ENCODE data around the gene MYO1B. TPM values are rescaled to one million over a fixed set of nuclear protein-coding genes. Genes with fewer than 3 reads are reported as not detected.

Gene MYO1B
- total and polyA plus RNA-seq, 2 of the 8 experiments (the other 6 are each of a cell fraction or from before 2014, with no cell fraction given), result 15.5 to 61.2 TPM

DNA sequence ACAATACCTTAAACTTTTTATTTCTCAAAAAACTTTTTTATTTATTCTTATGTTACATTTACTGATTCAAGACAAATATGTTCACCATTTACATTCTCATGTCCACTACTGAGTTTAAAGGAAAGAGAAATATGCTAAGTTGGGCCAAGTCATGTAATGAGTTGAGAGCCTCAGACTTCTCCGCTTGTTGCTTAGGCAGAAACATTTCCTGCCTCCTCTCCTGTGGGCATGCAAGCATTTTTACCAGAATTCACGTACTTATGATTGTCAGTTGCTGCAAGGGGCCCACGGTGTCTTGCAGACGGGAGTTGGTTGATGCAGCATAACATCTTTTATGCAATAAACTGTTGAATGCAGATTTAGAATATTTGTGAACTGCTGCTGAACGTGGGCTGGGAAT, 51.8 kb downstream of the MYO1B start:
- Histone ChIP-seq H4K8ac (ENCODE audit: extremely low read depth, insufficient read depth, low read length) (no peak overlapping the region), H3K56ac (replicated peaks; ENCODE audit: insufficient read length, low read depth, low read length) (no peak overlapping the region), H3K79me1 (ENCODE audit: low read depth, low read length) (no peaks in the 10 kb centered on the region), H3K9me3 (ENCODE audit: insufficient read depth in 2 of 2, low read depth in 1 of 2, low read length in 1 of 2) (no peaks in the 10 kb centered on the region), H2BK12ac (ENCODE audit: low read depth, low read length) (no peak overlapping the region), H2AK5ac (ENCODE audit: low read depth, low read length) (no peak overlapping the region), H4K91ac (replicated peaks; ENCODE audit: insufficient read length, low read length) (no peak overlapping the region), H3K27ac (ENCODE audit: low read depth, low read length) (no peak overlapping the region), H3K18ac (ENCODE audit: extremely low read depth, low read length) (no peak overlapping the region), H2BK120ac (replicated peaks; ENCODE audit: low read depth, low read length) (no peak overlapping the region), H2BK5ac (ENCODE audit: low read depth, low read length) (no peak overlapping the region), H4K5ac (ENCODE audit: insufficient read length, low read depth, low read length) (no peak overlapping the region), H3K9ac (replicated peaks in 1 of 4; ENCODE audit: extremely low read depth in 1 of 4, low read depth in 3 of 4, low read length in 3 of 4) (no peak overlapping the region), H2BK15ac (ENCODE audit: low read length) (no peak overlapping the region), H2AFZ (ENCODE audit: low read length) (no peak overlapping the region), H3K23me2 (ENCODE audit: low read depth, low read length) (no peaks in the 10 kb centered on the region), H2BK20ac (ENCODE audit: low read length) (no peak overlapping the region), H3K4me1 (replicated peaks in 1 of 4; ENCODE audit: control insufficient read depth in 3 of 4, insufficient read depth in 4 of 4, low read length in 3 of 4) (no peaks in the 10 kb centered on the region), H3K4me2 (ENCODE audit: insufficient read depth in 1 of 2, low read depth in 2 of 2, low read length in 2 of 2) (no peak overlapping the region), H3K36me3 (ENCODE audit: control insufficient read depth in 2 of 4, insufficient read depth in 4 of 4, low read length in 3 of 4) (peaks cover 0 to 3% (median 0%) of the 10 kb centered on the region in 4 experiments; a peak in 1 of 8 replicates), H3K79me2 (ENCODE audit: control insufficient read depth in 1 of 2, insufficient read depth in 2 of 2, low read length in 2 of 2) (peaks cover 0 to 52% of the 10 kb centered on the region in 2 experiments; a peak in 2 of 4 replicates), H3K27me3 (replicated peaks in 1 of 4; ENCODE audit: control insufficient read depth in 3 of 4, extremely low read depth in 1 of 4, insufficient read depth in 3 of 4, low read length in 3 of 4) (no peaks in the 10 kb centered on the region), H3K14ac (ENCODE audit: insufficient read length) (no peak overlapping the region), H4K20me1 (replicated peaks in 1 of 2; ENCODE audit: control insufficient read depth in 1 of 2, insufficient read depth in 2 of 2, low read length in 2 of 2) (peaks cover 1 to 5% of the 10 kb centered on the region in 2 experiments), H3K23ac (ENCODE audit: insufficient read length) (no peak overlapping the region), H3K4ac (replicated peaks; ENCODE audit: insufficient read length, low read depth, low read length) (no peak overlapping the region), H3K4me3 (ENCODE audit: extremely low read depth in 1 of 4, insufficient read depth in 2 of 4, low read depth in 3 of 4, low read length in 4 of 4) (no peak overlapping the region)
- ChIA-PET CTCF (ENCODE audit: partially characterized antibody) (no interaction called here), POLR2A (ENCODE audit: partially characterized antibody) (no interaction called here)
- 65% methylated on average over 5 of the region's 5 CpGs; no CpG with 5 or more reads in 1 of the 2 experiments for WGBS, 2 experiments (ENCODE audit: extremely low coverage in 1 of 2, insufficient coverage in 1 of 2, insufficient read length in 1 of 2, insufficient replicate concordance in 2 of 2, low coverage in 1 of 2, low lambda C conversion rate in 2 of 2, missing lambda C conversion rate in 1 of 2)
- DNase-seq (ENCODE audit: low read depth in 1 of 2, low spot score in 2 of 2) (no peak), FAIRE-seq (no peak)
- TF ChIP-seq, protein P1, sequence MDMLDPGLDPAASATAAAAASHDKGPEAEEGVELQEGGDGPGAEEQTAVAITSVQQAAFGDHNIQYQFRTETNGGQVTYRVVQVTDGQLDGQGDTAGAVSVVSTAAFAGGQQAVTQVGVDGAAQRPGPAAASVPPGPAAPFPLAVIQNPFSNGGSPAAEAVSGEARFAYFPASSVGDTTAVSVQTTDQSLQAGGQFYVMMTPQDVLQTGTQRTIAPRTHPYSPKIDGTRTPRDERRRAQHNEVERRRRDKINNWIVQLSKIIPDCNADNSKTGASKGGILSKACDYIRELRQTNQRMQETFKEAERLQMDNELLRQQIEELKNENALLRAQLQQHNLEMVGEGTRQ (IDR thresholded peaks at IDR 0.05; ENCODE audit: low read length), result no peak
- TF ChIP-seq SP4 (IDR thresholded peaks at IDR 0.05; ENCODE audit: low read length) (no peak), PHF8 (conservative IDR thresholded peaks at IDR 0.05; ENCODE audit: low read depth, low read length) (no peak), EGR1 (IDR thresholded peaks at IDR 0.05; ENCODE audit: borderline replicate concordance, low read depth, low read length) (no peak), HDAC2 (IDR thresholded peaks at IDR 0.05; ENCODE audit: borderline replicate concordance in 1 of 2, low read depth in 2 of 2, low read length in 2 of 2) (no peak), ZNF274 (IDR thresholded peaks at IDR 0.05; ENCODE audit: borderline replicate concordance, extremely low read depth, low read length) (no peak)
- TF ChIP-seq, protein P2, sequence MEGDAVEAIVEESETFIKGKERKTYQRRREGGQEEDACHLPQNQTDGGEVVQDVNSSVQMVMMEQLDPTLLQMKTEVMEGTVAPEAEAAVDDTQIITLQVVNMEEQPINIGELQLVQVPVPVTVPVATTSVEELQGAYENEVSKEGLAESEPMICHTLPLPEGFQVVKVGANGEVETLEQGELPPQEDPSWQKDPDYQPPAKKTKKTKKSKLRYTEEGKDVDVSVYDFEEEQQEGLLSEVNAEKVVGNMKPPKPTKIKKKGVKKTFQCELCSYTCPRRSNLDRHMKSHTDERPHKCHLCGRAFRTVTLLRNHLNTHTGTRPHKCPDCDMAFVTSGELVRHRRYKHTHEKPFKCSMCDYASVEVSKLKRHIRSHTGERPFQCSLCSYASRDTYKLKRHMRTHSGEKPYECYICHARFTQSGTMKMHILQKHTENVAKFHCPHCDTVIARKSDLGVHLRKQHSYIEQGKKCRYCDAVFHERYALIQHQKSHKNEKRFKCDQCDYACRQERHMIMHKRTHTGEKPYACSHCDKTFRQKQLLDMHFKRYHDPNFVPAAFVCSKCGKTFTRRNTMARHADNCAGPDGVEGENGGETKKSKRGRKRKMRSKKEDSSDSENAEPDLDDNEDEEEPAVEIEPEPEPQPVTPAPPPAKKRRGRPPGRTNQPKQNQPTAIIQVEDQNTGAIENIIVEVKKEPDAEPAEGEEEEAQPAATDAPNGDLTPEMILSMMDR (IDR thresholded peaks at IDR 0.05; ENCODE audit: control extremely low read depth in 1 of 3, insufficient read depth in 1 of 3, low read depth in 1 of 3, low read length in 3 of 3), result no peak

Data from H1 (cell line).